Effector memory CD4-positive, alpha-beta T cell (primary cell): ENCODE measurements around the gene BLOC1S2.
"Not testable (repeated sequence)": the region's sequence is repeated elsewhere in the genome, so short reads cannot be mapped to it uniquely, and the experiment has no call there.

ENCODE experiments used
- DNase-seq, 3 donors: peaks; one replicate each; pipeline ENCODE4 v3.0.0-alpha.2; 2020
- H3K27ac ChIP-seq: 2 replicates; pipeline ENCODE4 v1.7.0; 2013; ENCODE audit warnings: mild to moderate bottlenecking, low read length, moderate library complexity; ENCODE audit not compliant: insufficient read depth, poor library complexity, severe bottlenecking
- H3K27me3 ChIP-seq: replicated peaks from 2 replicates; pipeline ENCODE4 v1.7.0; 2013; ENCODE audit warnings: mild to moderate bottlenecking, low read length; ENCODE audit not compliant: insufficient read depth, control insufficient read depth, poor library complexity, severe bottlenecking
- H3K36me3 ChIP-seq: 2 replicates; pipeline ENCODE4 v1.7.0; 2013; ENCODE audit warnings: mild to moderate bottlenecking, low read length, moderate library complexity; ENCODE audit not compliant: control insufficient read depth, insufficient read depth
- H3K4me1 ChIP-seq: 2 replicates; pipeline ENCODE4 v1.7.0; 2013; ENCODE audit warnings: low read length, mild to moderate bottlenecking; ENCODE audit not compliant: control insufficient read depth, insufficient read depth, poor library complexity, severe bottlenecking
- H3K4me3 ChIP-seq: 2 replicates; pipeline ENCODE4 v1.7.0; 2013; ENCODE audit warnings: low read length, low read depth, mild to moderate bottlenecking; ENCODE audit not compliant: insufficient read depth, poor library complexity, severe bottlenecking
- H3K9me3 ChIP-seq: 2 replicates; pipeline ENCODE4 v1.7.0; 2013; ENCODE audit warnings: mild to moderate bottlenecking, low read length, moderate library complexity; ENCODE audit not compliant: control insufficient read depth

Gene BLOC1S2

DNA sequence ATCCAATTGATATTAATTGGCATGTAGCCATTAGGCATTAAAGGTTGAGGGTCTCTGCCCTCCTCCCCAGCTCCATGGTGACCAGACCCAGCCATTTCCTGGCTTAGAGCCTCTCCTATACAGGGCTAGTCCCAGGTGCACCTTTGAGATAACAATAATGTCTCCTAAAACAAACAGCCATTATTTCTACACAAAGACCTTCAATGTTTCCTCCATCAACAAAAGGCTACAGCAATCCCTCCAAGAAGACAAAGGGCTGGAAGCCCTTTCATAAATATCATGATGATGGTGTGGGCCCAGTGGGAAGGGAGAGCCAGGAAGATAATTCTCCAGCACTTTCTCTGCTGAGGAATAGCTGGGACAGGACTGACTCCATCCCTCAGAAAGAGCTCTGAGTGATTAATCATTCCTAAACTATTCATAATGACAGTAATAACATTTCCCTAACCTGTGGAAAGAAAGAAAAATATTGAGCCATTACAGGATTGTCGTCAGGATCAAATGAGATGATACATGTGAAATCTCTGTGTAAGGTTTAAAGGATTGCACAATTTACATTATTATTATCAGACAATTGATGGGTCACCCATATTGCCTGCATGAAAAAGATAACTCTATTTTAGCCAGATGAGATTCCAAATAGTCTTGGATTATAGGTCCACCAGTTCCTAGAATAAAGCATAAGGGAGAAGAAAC is 33.4 kb upstream of the BLOC1S2 start:
- H3K4me1 ChIP-seq: no peaks in the 10 kb centered on the region
- H3K9me3 ChIP-seq: no peaks in the 10 kb centered on the region
- no peaks in the 10 kb centered on the region for H3K27me3 ChIP-seq
- no peaks in the 10 kb centered on the region for H3K36me3 ChIP-seq
- no peak for DNase-seq
- no peak overlapping the region for H3K4me3 ChIP-seq
- H3K27ac ChIP-seq: no peak overlapping the region

DNA sequence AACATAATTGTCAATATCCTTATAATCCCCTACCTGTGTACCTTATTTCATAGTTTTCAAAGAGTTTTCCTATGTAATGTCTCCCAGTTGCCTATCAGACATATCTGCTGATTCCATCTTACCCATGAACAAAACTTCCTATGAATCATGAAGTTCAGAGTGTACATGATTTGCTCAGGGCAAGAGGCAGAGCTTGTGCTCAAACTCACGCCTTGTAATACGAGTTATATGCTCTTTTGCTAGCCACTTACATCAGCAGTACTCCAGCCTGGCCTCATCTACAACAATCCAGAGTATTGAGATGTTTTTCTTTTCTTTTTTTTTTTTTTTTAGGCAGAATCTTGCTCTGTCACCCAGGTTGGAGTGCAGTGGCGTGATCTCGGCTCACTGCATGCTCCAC is 31.7 kb upstream of the BLOC1S2 start:
- no peaks in the 10 kb centered on the region for H3K4me1 ChIP-seq
- no peak for DNase-seq
- no peak overlapping the region for H3K4me3 ChIP-seq
- no peaks in the 10 kb centered on the region for H3K36me3 ChIP-seq
- H3K27me3 ChIP-seq: no peaks in the 10 kb centered on the region
- H3K9me3 ChIP-seq: no peaks in the 10 kb centered on the region
- H3K27ac ChIP-seq: no peak overlapping the region

DNA sequence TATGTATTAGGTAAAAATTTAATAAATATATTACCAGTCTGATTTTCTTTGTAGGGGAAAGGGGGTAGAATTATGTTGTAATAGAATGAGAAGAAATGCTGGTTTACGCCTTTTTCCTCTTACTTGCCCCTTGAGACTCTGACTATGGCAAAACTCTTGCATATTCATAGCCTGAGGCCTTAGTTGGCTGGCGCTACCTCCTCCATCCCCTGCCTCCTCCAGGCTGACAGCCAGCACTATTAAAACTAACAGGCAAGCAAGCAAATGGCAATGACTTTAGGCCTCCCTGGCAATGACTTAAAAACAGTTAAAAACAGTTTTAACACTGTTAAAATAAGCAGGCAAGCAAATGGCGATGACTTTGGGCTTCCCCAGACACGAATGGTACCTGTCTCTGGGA is 29.1 kb upstream of the BLOC1S2 start:
- Histone ChIP-seq H3K27ac (no peak overlapping the region), H3K36me3 (no peaks in the 10 kb centered on the region), H3K9me3 (no peaks in the 10 kb centered on the region), H3K4me1 (no peaks in the 10 kb centered on the region), H3K4me3 (no peak overlapping the region), H3K27me3 (peaks cover 3% of the 10 kb centered on the region)
- no peak for DNase-seq

DNA sequence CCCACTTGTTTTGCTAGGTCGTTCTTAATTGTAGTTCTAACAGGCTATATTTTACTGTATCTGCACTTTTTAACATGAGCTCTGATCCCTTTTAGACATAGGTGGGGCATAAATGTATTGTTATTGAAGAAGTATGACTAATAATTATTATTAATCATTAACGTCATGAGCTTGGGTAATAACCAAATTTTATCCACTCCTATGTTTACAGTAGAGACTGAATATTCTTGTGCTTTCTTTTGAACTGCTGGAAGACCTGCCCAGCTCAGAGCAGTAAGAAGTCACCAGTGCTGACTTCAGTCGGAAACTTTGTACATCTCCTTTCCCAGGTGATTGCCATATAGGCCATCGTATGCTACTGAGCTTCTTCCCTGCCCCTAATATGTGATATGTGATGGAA is 24.8 kb upstream of the BLOC1S2 start:
- no peaks in the 10 kb centered on the region for H3K36me3 ChIP-seq
- no peak for DNase-seq
- H3K27me3 ChIP-seq: peaks cover 3% of the 10 kb centered on the region
- no peaks in the 10 kb centered on the region for H3K9me3 ChIP-seq
- no peaks in the 10 kb centered on the region for H3K4me1 ChIP-seq
- no peak overlapping the region for H3K4me3 ChIP-seq
- no peak overlapping the region for H3K27ac ChIP-seq

DNA sequence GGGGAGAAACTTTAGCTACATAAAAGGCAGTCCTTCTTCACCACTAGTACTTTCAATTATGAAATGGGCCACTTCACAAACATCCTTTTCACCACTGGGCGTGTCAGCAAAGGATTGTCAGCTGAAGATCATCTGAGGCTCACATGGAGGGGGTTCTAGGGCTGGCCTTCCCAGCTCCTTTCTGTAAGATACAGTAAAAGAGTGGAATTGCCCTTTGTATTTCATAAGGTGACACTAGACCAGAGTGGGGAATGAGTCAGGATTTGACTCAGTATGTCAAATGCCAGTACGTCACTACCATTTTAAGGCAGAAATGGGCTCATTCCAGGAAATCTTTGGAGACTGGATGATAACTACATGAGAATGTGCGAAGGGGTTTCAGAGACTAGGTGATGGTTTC is 21.2 kb upstream of the BLOC1S2 start:
- Histone ChIP-seq H3K4me3 (no peak overlapping the region), H3K9me3 (no peaks in the 10 kb centered on the region), H3K36me3 (no peaks in the 10 kb centered on the region), H3K4me1 (no peaks in the 10 kb centered on the region), H3K27ac (no peak overlapping the region), H3K27me3 (no peaks in the 10 kb centered on the region)
- no peak for DNase-seq

DNA sequence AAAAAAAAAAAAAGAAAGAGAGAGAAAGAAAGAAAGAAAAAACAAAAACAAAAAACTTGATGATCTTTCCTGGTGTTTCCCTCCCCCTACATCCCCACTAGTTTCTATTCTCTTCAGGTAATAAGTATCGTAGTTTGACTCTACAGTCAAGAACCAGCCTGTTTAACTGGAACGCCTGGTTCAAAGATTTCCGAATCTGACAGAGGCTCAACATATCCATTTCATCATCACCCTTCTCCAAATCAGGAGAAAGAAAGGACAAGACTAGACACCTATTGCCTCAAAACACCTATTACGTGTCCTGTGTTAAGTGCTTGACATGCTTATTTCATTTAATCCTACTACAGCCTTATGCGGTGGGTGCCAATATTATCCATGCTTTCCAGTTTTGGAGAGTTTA is 20.4 kb upstream of the BLOC1S2 start:
- Histone ChIP-seq H3K27me3 (no peaks in the 10 kb centered on the region), H3K27ac (no peak overlapping the region), H3K4me1 (no peaks in the 10 kb centered on the region), H3K36me3 (no peaks in the 10 kb centered on the region), H3K4me3 (no peak overlapping the region), H3K9me3 (no peaks in the 10 kb centered on the region)
- DNase-seq: no peak

DNA sequence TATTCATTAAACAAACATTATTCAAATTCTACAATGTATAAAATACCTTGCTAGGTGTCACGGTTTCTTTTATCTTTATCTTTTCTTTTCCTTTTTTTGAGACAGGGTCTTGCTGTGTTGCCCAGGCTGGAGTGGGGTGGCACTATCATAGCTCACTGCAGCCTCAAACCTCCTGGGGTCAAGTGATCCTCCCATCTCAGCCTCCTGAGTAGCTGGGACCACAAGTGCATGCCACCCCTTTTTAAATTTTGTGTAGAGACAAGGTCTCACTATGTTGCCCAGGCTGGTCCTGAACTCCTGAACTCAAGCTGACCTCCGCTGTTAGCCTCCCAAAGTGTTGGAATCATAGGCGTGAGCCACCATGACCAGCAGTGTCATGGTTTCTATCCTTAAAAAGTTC is 17.9 kb upstream of the BLOC1S2 start:
- H3K9me3 ChIP-seq: no peaks in the 10 kb centered on the region
- no peaks in the 10 kb centered on the region for H3K36me3 ChIP-seq
- H3K4me1 ChIP-seq: no peaks in the 10 kb centered on the region
- no peak overlapping the region for H3K4me3 ChIP-seq
- no peak for DNase-seq
- no peaks in the 10 kb centered on the region for H3K27me3 ChIP-seq
- H3K27ac ChIP-seq: no peak overlapping the region

DNA sequence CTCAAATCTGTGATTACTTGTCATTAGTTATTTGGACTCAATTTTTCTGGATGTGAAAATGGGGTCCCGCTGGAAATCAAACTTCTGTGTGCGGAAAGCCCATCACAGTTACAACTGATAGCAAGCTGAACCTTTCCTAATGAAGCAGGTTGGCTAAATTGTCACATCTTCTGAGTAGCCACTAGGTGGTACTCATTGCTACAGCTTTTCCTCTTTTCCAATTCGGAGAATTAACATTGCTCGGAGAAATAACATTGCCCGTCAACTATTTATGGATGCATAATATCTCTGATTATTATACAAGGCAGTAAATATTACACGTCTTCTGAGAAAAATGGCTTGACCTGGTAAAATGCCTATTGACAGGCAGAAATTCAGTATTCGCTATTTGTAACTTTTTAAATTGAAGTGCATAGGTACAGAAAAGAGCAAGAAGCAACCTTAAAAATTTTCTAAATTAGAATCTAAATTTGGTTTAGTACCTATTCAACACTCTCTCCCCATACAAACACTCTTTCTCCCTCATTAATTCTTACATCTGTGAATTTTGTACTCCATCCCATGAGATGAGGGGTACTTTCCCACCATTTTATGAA is 17.3 kb upstream of the BLOC1S2 start:
- H3K36me3 ChIP-seq: no peaks in the 10 kb centered on the region
- H3K4me1 ChIP-seq: no peaks in the 10 kb centered on the region
- no peak overlapping the region for H3K27ac ChIP-seq
- H3K9me3 ChIP-seq: no peaks in the 10 kb centered on the region
- DNase-seq: no peak
- no peak overlapping the region for H3K4me3 ChIP-seq
- no peaks in the 10 kb centered on the region for H3K27me3 ChIP-seq

DNA sequence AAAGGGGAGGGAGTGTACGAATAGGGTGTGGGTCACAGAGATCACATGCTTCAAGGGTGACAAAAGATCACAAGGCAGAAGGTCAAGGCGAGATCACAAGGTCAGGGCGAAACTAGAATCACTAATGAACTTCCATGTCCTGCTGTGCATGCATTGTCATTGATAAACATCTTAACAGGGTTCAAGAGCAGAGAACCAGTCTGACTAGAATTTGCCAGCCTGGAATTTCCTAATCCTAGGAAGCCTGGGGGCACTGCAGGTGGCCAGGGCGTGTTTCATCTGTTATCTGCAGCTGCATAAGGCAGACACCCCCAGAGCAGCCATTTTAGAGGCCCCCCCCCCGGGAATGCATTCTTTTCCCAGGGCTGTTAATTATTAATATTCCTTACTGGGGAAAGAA is 14.6 kb upstream of the BLOC1S2 start:
- H3K27me3 ChIP-seq, H3K9me3 ChIP-seq: not testable (repeated sequence)

DNA sequence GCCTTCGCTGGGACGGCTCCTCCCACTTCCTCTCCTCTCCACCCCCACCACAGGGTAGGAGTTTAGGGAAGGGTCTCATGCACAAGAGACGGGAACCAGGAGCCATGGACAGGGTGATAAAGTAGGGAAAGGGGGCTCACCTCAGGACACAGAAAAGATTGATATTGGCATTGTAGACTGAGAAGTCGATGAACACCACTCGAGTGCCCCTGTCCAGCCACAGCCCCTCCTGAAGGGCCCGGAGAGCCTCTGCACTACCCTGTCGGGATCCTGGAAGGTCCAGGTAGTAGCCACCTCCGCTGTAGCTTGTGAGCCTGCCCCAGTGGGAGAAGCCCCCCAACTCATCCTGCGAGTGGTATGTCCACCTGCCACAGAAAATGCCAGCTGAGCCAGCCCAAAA is 10.8 kb upstream of the BLOC1S2 start:
- no peak overlapping the region for H3K4me3 ChIP-seq
- H3K36me3 ChIP-seq: no peaks in the 10 kb centered on the region
- no peaks in the 10 kb centered on the region for H3K4me1 ChIP-seq
- no peak overlapping the region for H3K27ac ChIP-seq
- peaks cover 3% of the 10 kb centered on the region for H3K27me3 ChIP-seq
- DNase-seq: no peak
- no peaks in the 10 kb centered on the region for H3K9me3 ChIP-seq

More for the DNA sequence above, 14.6 kb upstream of the BLOC1S2 start:
- not testable (repeated sequence) for H3K27ac ChIP-seq, H3K4me3 ChIP-seq, H3K4me1 ChIP-seq, H3K36me3 ChIP-seq, DNase-seq
